HUDEP-2 (cell line): ENCODE measurements around the gene UTP11.

Experiments
- DNase-seq, 76 experiments: peaks; one replicate each; lab custom pipeline; 2025; ENCODE audit not compliant: unreplicated experiment in 76 of 76; lab: John Stamatoyannopoulos, UW

Gene UTP11

GRCh38 chr1:38063616-38064015 lies 51.1 kb downstream of the UTP11 start:
- DNase-seq, result no peak

GRCh38 chr1:38064197-38064903 lies 51.8 kb downstream of the UTP11 start:
- no peak for DNase-seq

- DNase-seq, result no peak
Measured at GRCh38 chr1:38068220-38068979, 55.9 kb downstream of the UTP11 start.

- no peak for DNase-seq
Measured at GRCh38 chr1:38068980-38069340, 56.4 kb downstream of the UTP11 start.

- peak in 11 of 76 experiments; percentile 2 to 23 (median 11) for DNase-seq
Measured at GRCh38 chr1:38071312-38072256, 59.0 kb downstream of the UTP11 start.

GRCh38 chr1:38072858-38073257 lies 60.3 kb downstream of the UTP11 start:
- no peak for DNase-seq

- no peak for DNase-seq
Measured at GRCh38 chr1:38073534-38074301, 61.2 kb downstream of the UTP11 start.

GRCh38 chr1:38074302-38074677 lies 61.8 kb downstream of the UTP11 start:
- DNase-seq, result no peak
